Transverse colon (tissue), 4 donors: ENCODE data around the gene GDPD5. TPM values are rescaled to one million over a fixed set of nuclear protein-coding genes. Genes with fewer than 3 reads are reported as not detected.

Experiments
- DNase-seq: peaks from one replicate; pipeline ENCODE4 v3.0.0-alpha.2; 2019
- H3K27ac ChIP-seq, 4 donors: fragments of 200-600 bp; sonication (generic); 2 replicates each; pipeline ENCODE4 v1.5.1; 2016 to 2018; ENCODE audit warnings: inconsistent platforms in 4 of 4
- H3K27me3 ChIP-seq: fragments of 200-600 bp; sonication (generic); 2 replicates; pipeline ENCODE4 v1.5.1; 2017; ENCODE audit warnings: inconsistent platforms
- H3K36me3 ChIP-seq, 4 donors: fragments of 200-600 bp; sonication (generic); 2 replicates each; pipeline ENCODE4 v1.5.1; 2017 to 2019; ENCODE audit warnings: inconsistent platforms in 4 of 4
- H3K4me1 ChIP-seq, 4 donors: fragments of 200-600 bp; sonication (generic); 2 replicates each; pipeline ENCODE4 v1.5.1; 2017 to 2020; ENCODE audit warnings: inconsistent platforms in 4 of 4
- H3K4me3 ChIP-seq, 4 donors: fragments of 200-600 bp; sonication (generic); 1 replicate in 1 of 4; 2 replicates in 3 of 4; pipeline versions ENCODE4 v1.5.1 to v1.6.1; 2017 to 2019; ENCODE audit warnings: inconsistent platforms in 4 of 4
- H3K9me3 ChIP-seq, 2 donors: fragments of 200-600 bp; sonication (generic); 2 replicates each; pipeline ENCODE4 v1.5.1; 2017 to 2019; ENCODE audit warnings: inconsistent platforms in 2 of 2
- CTCF ChIP-seq, 5 experiments: fragments of 200-600 bp in 3 of 5; fragments of 450-650 bp in 2 of 5; sonication (generic) in 3 of 5; IDR thresholded peaks; 1 replicate in 2 of 5; 2 replicates in 3 of 5; pipeline ENCODE4 v1.5.1; 2016 to 2017; ENCODE audit warnings: antibody characterized with exemption in 5 of 5, inconsistent platforms in 3 of 5, mild to moderate bottlenecking in 2 of 5, moderate library complexity in 1 of 5
- EP300 ChIP-seq: sonication (generic); formaldehyde crosslinking; IDR thresholded peaks from one replicate; pipeline ENCODE4 v1.6.1; 2017; ENCODE audit warnings: antibody characterized with exemption, low read depth
- POLR2A ChIP-seq: fragments of 450-650 bp; IDR thresholded peaks from one replicate; pipeline ENCODE4 v1.6.1; 2016; ENCODE audit warnings: antibody characterized with exemption, mild to moderate bottlenecking, moderate library complexity
- POLR2AphosphoS5 ChIP-seq, 3 donors: sonication (generic); formaldehyde crosslinking; IDR thresholded peaks; one replicate each; pipeline ENCODE4 v1.6.1; 2016; ENCODE audit warnings: antibody characterized with exemption in 3 of 3
- WGBS, 2 donors: methylation state at CpG; one replicate each; pipeline ENCODE4 v1.1.5; 2018; ENCODE audit warnings: low coverage in 1 of 2; 5-methylcytosine and 5-hydroxymethylcytosine counted together
- in situ Hi-C, 4 donors: fragments of 200-750 bp; cut with MboI; loops; one replicate each; pipeline versions ENCODE4 v1.15.0 to v1.15.1; 2017; ENCODE audit warnings: low sequenced_read_pairs in 3 of 4, low pct_ligation_motif_present in 1 of 4, low pct_unique_long_range_greater_than_20kb in 1 of 4
- intact Hi-C: fragments of 100-400 bp; cut with DNase I; formaldehyde crosslinking; loops from one replicate; pipeline ENCODE4 v1.15.1; 2023; ENCODE audit warnings: low total_unique reads
- total RNA-seq, 4 donors: library from RNA; depleted of rRNA; stranded (reverse); fragments of >200 nt; gene quantifications; one replicate each; pipeline ENCODE4 v1.1.0, GENCODE V29; 2016

GDPD5 gene
- total RNA-seq, 4 donors from 2014 or later = 3.7 to 10.1 (median 7.1) TPM; not detected in 1

GRCh38 chr11:75475767-75476650, 49.7 kb downstream of the GDPD5 start:
- in situ Hi-C loops (no loop called here), intact Hi-C loops (no loop called here)
- H3K36me3 ChIP-seq = no peaks in the 10 kb centered on the region
- WGBS, 2 donors = 33 to 63% methylated on average over 2 to 9 of the region's 9 CpGs
- peak; percentile 33 for DNase-seq
- TF ChIP-seq EP300 (no peak), CTCF (IDR thresholded peaks at IDR 0.05) (no peak), POLR2A (no peak), POLR2AphosphoS5 (IDR thresholded peaks at IDR 0.05) (no peak)
- no peaks in the 10 kb centered on the region for H3K27me3 ChIP-seq
- H3K4me1 ChIP-seq = peaks cover 0 to 12% (median 4%) of the 10 kb centered on the region in 4 donors
- H3K4me3 ChIP-seq = no peak overlapping the region
- H3K27ac ChIP-seq = peak overlapping the region in 3 of 4 donors; percentile 30 to 41 (median 41)
- H3K9me3 ChIP-seq = no peaks in the 10 kb centered on the region

GRCh38 chr11:75474878-75475766, 50.6 kb downstream of the GDPD5 start:
- H3K4me3 ChIP-seq = no peak overlapping the region
- H3K4me1 ChIP-seq = peaks cover 0 to 12% (median 4%) of the 10 kb centered on the region in 4 donors
- TF ChIP-seq POLR2A (no peak), EP300 (no peak), CTCF (IDR thresholded peaks at IDR 0.05) (no peak), POLR2AphosphoS5 (IDR thresholded peaks at IDR 0.05) (no peak)
- H3K36me3 ChIP-seq = no peaks in the 10 kb centered on the region
- no peaks in the 10 kb centered on the region for H3K27me3 ChIP-seq
- peak overlapping the region in 3 of 4 donors; percentile 30 to 41 (median 41) for H3K27ac ChIP-seq
- no peaks in the 10 kb centered on the region for H3K9me3 ChIP-seq
- intact Hi-C loops (no loop called here), in situ Hi-C loops (no loop called here)
- WGBS, 2 donors = 64 to 83% methylated on average over 7 to 16 of the region's 16 CpGs
- DNase-seq = peak; percentile 46

GRCh38 chr11:75474240-75474639, 51.5 kb downstream of the GDPD5 start:
- Histone ChIP-seq H3K27me3 (no peaks in the 10 kb centered on the region), H3K4me1 (peaks cover 0 to 12% (median 4%) of the 10 kb centered on the region in 4 donors), H3K4me3 (no peak overlapping the region), H3K36me3 (no peaks in the 10 kb centered on the region), H3K9me3 (no peaks in the 10 kb centered on the region), H3K27ac (no peak overlapping the region)
- TF ChIP-seq CTCF (IDR thresholded peaks at IDR 0.05) (no peak), POLR2A (no peak), EP300 (no peak), POLR2AphosphoS5 (IDR thresholded peaks at IDR 0.05) (no peak)
- WGBS, 2 donors = 67 to 92% methylated on average over 1 of the region's 1 CpG
- in situ Hi-C loops = no loop called here
- no peak for DNase-seq
- intact Hi-C loops = no loop called here

- in situ Hi-C loops = no loop called here
- intact Hi-C loops = no loop called here
- no peak for TF ChIP-seq EP300
- TF ChIP-seq POLR2AphosphoS5 (IDR thresholded peaks at IDR 0.05) = no peak
- TF ChIP-seq CTCF (IDR thresholded peaks at IDR 0.05) = no peak
- no peak for TF ChIP-seq POLR2A
These were observed 52.1 kb downstream of the GDPD5 start for GRCh38 chr11:75473684-75474083.

More at GRCh38 chr11:75473684-75474083, 52.1 kb downstream of the GDPD5 start:
- no peak for DNase-seq
- peaks cover 0 to 12% (median 4%) of the 10 kb centered on the region in 4 donors for H3K4me1 ChIP-seq
- no peak overlapping the region for H3K4me3 ChIP-seq
- no peak overlapping the region for H3K27ac ChIP-seq
- H3K27me3 ChIP-seq = no peaks in the 10 kb centered on the region
- no peaks in the 10 kb centered on the region for H3K36me3 ChIP-seq
- H3K9me3 ChIP-seq = no peaks in the 10 kb centered on the region
- WGBS, 2 donors = 86 to 90% methylated on average over 2 to 5 of the region's 6 CpGs
